Keratinocyte (primary cell): Measurements from ENCODE around the gene SAPCD1. TPM values are rescaled to one million over a fixed set of nuclear protein-coding genes. Genes with fewer than 3 reads are reported as not detected.

Experiments
- DNase-seq: peaks from one replicate; pipeline ENCODE4 v3.0.0-alpha.2; 2011; ENCODE audit warnings: low read depth, missing footprints, low spot score
- FAIRE-seq: peaks from 2 replicates; lab custom pipeline; 2011; peaks lifted over from hg19 to GRCh38; lab: Jason Lieb, UNC
- H2AFZ ChIP-seq: 2 replicates; pipeline ENCODE4 v1.6.0; 2012; ENCODE audit warnings: low read length, control low read depth, inconsistent platforms; ENCODE audit not compliant: control insufficient read depth
- H3K27ac ChIP-seq: 2 replicates; pipeline ENCODE4 v1.5.1; 2011; ENCODE audit warnings: low read length; ENCODE audit not compliant: control insufficient read depth, insufficient read depth
- H3K27me3 ChIP-seq: 3 replicates; pipeline ENCODE4 v1.6.0; 2011; ENCODE audit warnings: low read length; ENCODE audit not compliant: control insufficient read depth, insufficient read depth; ENCODE audit errors: extremely low read depth
- H3K36me3 ChIP-seq, 2 experiments: 2 replicates in 1 of 2; 3 replicates in 1 of 2; pipeline ENCODE4 v1.5.1; 2011; ENCODE audit warnings: low read length in 2 of 2, mild to moderate bottlenecking in 1 of 2; ENCODE audit not compliant: control insufficient read depth in 2 of 2, insufficient read depth in 2 of 2; ENCODE audit errors: extremely low read depth in 1 of 2
- H3K4me1 ChIP-seq: 3 replicates; pipeline ENCODE4 v1.5.1; 2011; ENCODE audit warnings: low read length; ENCODE audit not compliant: control insufficient read depth, insufficient read depth; ENCODE audit errors: extremely low read depth
- H3K4me2 ChIP-seq: 3 replicates; pipeline ENCODE4 v1.6.0; 2011; ENCODE audit warnings: low read depth, low read length; ENCODE audit not compliant: control insufficient read depth, insufficient read depth; ENCODE audit errors: extremely low read depth
- H3K4me3 ChIP-seq, 3 experiments: fragments of 200-600 bp in 1 of 3; sonication (generic) in 1 of 3; 2 replicates in 2 of 3; 3 replicates in 1 of 3; pipeline ENCODE4 v1.5.1; 2011 to 2016; ENCODE audit warnings: low read length in 3 of 3, mild to moderate bottlenecking in 3 of 3, control low read depth in 2 of 3, inconsistent platforms in 1 of 3, low read depth in 1 of 3, mixed read lengths in 1 of 3, mixed run types in 1 of 3, moderate library complexity in 1 of 3; ENCODE audit not compliant: control insufficient read depth in 2 of 3, insufficient read depth in 2 of 3; ENCODE audit errors: extremely low read depth in 1 of 3
- H3K79me2 ChIP-seq: 2 replicates; pipeline ENCODE4 v1.6.0; 2012; ENCODE audit warnings: low read length; ENCODE audit not compliant: control insufficient read depth, insufficient read depth
- H3K9ac ChIP-seq: 3 replicates; pipeline ENCODE4 v1.6.0; 2011; ENCODE audit warnings: low read length; ENCODE audit not compliant: control insufficient read depth, insufficient read depth; ENCODE audit errors: extremely low read depth
- H3K9me1 ChIP-seq: 3 replicates; pipeline ENCODE4 v1.6.0; 2011; ENCODE audit warnings: low read length; ENCODE audit not compliant: control insufficient read depth, insufficient read depth; ENCODE audit errors: extremely low read depth
- H3K9me3 ChIP-seq: 2 replicates; pipeline ENCODE4 v1.5.1; 2012; ENCODE audit warnings: low read depth, low read length; ENCODE audit not compliant: control insufficient read depth
- H4K20me1 ChIP-seq: 3 replicates; pipeline ENCODE4 v1.6.0; 2011; ENCODE audit warnings: low read length; ENCODE audit not compliant: control insufficient read depth, insufficient read depth; ENCODE audit errors: extremely low read depth
- CTCF ChIP-seq, 3 experiments: IDR thresholded peaks in 1 of 3; conservative IDR thresholded peaks in 1 of 3; optimal IDR thresholded peaks in 1 of 3; 2 replicates in 2 of 3; 3 replicates in 1 of 3; pipeline versions ENCODE3 to v1.5.1; 2011; ENCODE audit warnings: low read length in 3 of 3, mild to moderate bottlenecking in 3 of 3, moderate library complexity in 2 of 3, control low read depth in 1 of 3, inconsistent platforms in 1 of 3; ENCODE audit not compliant: insufficient read depth in 2 of 3; ENCODE audit errors: extremely low read depth in 1 of 3
- EZH2 ChIP-seq: IDR thresholded peaks from one replicate; pipeline ENCODE4 v1.6.1; 2012; ENCODE audit warnings: inconsistent platforms, mild to moderate bottlenecking, low read length, moderate library complexity
- dilution Hi-C: fragments of 300-500 bp; cut with MboI; formaldehyde crosslinking; loops from one replicate; pipeline ENCODE4 v1.7.0; 2020; ENCODE audit warnings: low sequenced_read_pairs; ENCODE audit not compliant: extremely low pct_ligation_motif_present
- polyA plus RNA-seq, 5 experiments: library from polyadenylated mRNA; depleted of rRNA in 3 of 5; stranded (reverse) in 3 of 5; stranded (forward) in 1 of 5; unstranded in 1 of 5; fragments of >200 nt; gene quantifications; 1 replicate in 1 of 5; 2 replicates in 3 of 5; 3 replicates in 1 of 5; pipeline versions ENCODE4 v1.2.1 to v1.2.3, GENCODE V29; 2011 to 2012; ENCODE audit warnings: missing spikeins in 2 of 5, low read depth in 1 of 5, low replicate concordance in 1 of 5

Gene SAPCD1
- polyA plus RNA-seq, 1 donor (not counting 4 experiments of a cell fraction or from before 2014, with no cell fraction given), result 2.1 TPM

- DNase-seq (no peak), FAIRE-seq (no peak)
- H3K4me2 ChIP-seq, result no peak overlapping the region
- no peak overlapping the region for H3K4me3 ChIP-seq
- H4K20me1 ChIP-seq, result no peaks in the 10 kb centered on the region
- dilution Hi-C loops, result no loop called here
- H3K9me1 ChIP-seq, result no peaks in the 10 kb centered on the region
- no peak overlapping the region for H2AFZ ChIP-seq
- H3K79me2 ChIP-seq, result no peaks in the 10 kb centered on the region
- H3K27ac ChIP-seq, result no peak overlapping the region
- H3K9me3 ChIP-seq, result no peaks in the 10 kb centered on the region
- peaks cover 0 to 12% of the 10 kb centered on the region in 2 experiments for H3K36me3 ChIP-seq
- H3K4me1 ChIP-seq, result no peaks in the 10 kb centered on the region
- no peak overlapping the region for H3K9ac ChIP-seq
- H3K27me3 ChIP-seq, result no peaks in the 10 kb centered on the region
- TF ChIP-seq CTCF (optimal IDR thresholded peaks at IDR 0.05 in 1 of 3, IDR thresholded peaks at IDR 0.05 in 1 of 3, conservative IDR thresholded peaks at IDR 0.05 in 1 of 3; ENCODE audit: extremely low read depth in 1 of 3, insufficient read depth in 2 of 3, low read length in 3 of 3) (no peak), EZH2 (no peak)
Measured at GRCh38 chr6:31749301-31750036, 13.0 kb upstream of the SAPCD1 start.

GRCh38 chr6:31750411-31751022, 11.9 kb upstream of the SAPCD1 start:
- H3K27me3 ChIP-seq, result no peaks in the 10 kb centered on the region
- H3K4me2 ChIP-seq, result no peak overlapping the region
- no peak overlapping the region for H3K9ac ChIP-seq
- no peaks in the 10 kb centered on the region for H3K4me1 ChIP-seq
- peaks cover 0 to 12% of the 10 kb centered on the region in 2 experiments for H3K36me3 ChIP-seq
- no peak overlapping the region for H3K27ac ChIP-seq
- H3K9me1 ChIP-seq, result no peaks in the 10 kb centered on the region
- no peaks in the 10 kb centered on the region for H3K79me2 ChIP-seq
- no peak for FAIRE-seq
- no peaks in the 10 kb centered on the region for H4K20me1 ChIP-seq
- dilution Hi-C loops, result no loop called here
- no peak for DNase-seq
- TF ChIP-seq CTCF (optimal IDR thresholded peaks at IDR 0.05 in 1 of 3, IDR thresholded peaks at IDR 0.05 in 1 of 3, conservative IDR thresholded peaks at IDR 0.05 in 1 of 3; ENCODE audit: extremely low read depth in 1 of 3, insufficient read depth in 2 of 3, low read length in 3 of 3), result no peak
- TF ChIP-seq EZH2, result no peak
- no peak overlapping the region for H2AFZ ChIP-seq
- H3K4me3 ChIP-seq, result no peak overlapping the region
- H3K9me3 ChIP-seq, result no peaks in the 10 kb centered on the region
